Activated CD4-positive, alpha-beta memory T cell treated with anti-CD3 and anti-CD28 coated beads, Interleukin-2, amount 10 ng/mL, durations not matched to agents 7 days and 5 days (primary cell): ENCODE measurements around the gene SRSF2. TPM values are rescaled to one million over a fixed set of nuclear protein-coding genes. Genes with fewer than 3 reads are reported as not detected.
"Not testable (repeated sequence)": the region's sequence is repeated elsewhere in the genome, so short reads cannot be mapped to it uniquely, and the experiment has no call there.

ENCODE experiments used
- CTCF ChIA-PET: fragments of 350-600 bp; sonication (Branson Sonifier 250); formaldehyde crosslinking; loops from one replicate; lab custom pipeline; 2021; ENCODE audit warnings: antibody characterized with exemption, inconsistent platforms; lab: Charles Lee
- POLR2A ChIA-PET: fragments of 350-600 bp; sonication (Branson Sonifier 250); formaldehyde crosslinking; loops from one replicate; lab custom pipeline; 2021; ENCODE audit warnings: antibody characterized with exemption; lab: Charles Lee
- DNase-seq: peaks from one replicate; pipeline ENCODE4 v3.0.0-alpha.2; 2020
- H3K27ac Mint-ChIP-seq: one replicate; pipeline ENCODE4 v1.8.0; 2021; ENCODE audit warnings: mild to moderate bottlenecking, mixed read lengths
- H3K27me3 Mint-ChIP-seq: one replicate; pipeline ENCODE4 v1.8.0; 2021; ENCODE audit warnings: mixed read lengths
- H3K36me3 Mint-ChIP-seq: one replicate; pipeline ENCODE4 v1.8.0; 2021; ENCODE audit warnings: low read depth, mixed read lengths
- H3K4me1 Mint-ChIP-seq: one replicate; pipeline ENCODE4 v1.8.0; 2021; ENCODE audit warnings: mixed read lengths
- H3K4me3 Mint-ChIP-seq: one replicate; pipeline ENCODE4 v1.8.0; 2021; ENCODE audit warnings: mild to moderate bottlenecking, mixed read lengths
- H3K9me3 Mint-ChIP-seq: one replicate; pipeline ENCODE4 v1.8.0; 2021; ENCODE audit warnings: mixed read lengths
- total RNA-seq, 2 experiments: library from RNA; stranded (reverse); gene quantifications; one replicate each; pipeline ENCODE4 v1.2.3, GENCODE V29; 2021

Gene SRSF2
- total RNA-seq, 2 experiments from 2014 or later: 316 to 325 TPM

DNA sequence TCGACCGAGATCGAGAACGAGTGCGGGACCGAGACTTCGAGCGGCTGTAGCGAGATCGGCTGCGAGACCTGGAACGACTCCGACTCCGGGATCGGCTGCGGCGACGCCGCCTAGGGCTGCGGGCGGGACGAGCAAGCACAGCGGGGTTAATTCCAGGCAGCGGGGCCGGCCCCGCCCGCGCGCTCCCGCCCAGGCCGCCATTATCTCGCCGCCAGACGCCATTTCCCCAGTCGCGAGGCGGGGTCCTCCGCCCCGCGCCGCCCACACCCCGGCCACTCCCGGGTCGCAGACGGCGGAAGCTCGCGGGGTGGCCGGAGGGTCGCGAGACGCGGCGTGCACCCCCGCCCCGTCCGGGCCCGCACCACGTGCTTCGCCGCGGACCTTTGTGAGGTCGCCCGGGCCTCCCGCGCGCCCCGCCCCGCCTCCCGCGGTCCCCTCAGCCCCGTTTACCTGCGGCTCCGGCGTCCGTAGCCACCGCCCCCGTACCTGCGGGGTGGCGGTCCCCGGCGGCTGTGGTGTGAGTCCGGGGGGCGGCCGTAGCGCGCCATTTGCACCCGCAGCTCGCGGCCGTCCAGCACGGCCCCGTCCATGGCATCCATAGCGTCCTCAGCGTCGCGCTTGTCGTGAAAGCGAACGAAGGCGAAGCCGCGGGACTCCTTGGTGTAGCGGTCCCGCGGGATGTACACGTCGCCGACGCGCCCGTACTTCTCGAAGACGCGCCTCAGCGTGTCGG lies 616 bp downstream of the SRSF2 start:
- POLR2A ChIA-PET: interaction anchor here (0.9 to 6.5 kb wide), 14 partner anchors 9 to 472 kb away, joined by 3 to 248 read pairs (median 6); partner anchors contain the start of genes JMJD6, METTL23 and SEC14L1
- no peaks in the 10 kb centered on the region for H3K27me3 Mint-ChIP-seq
- H3K36me3 Mint-ChIP-seq: peaks cover 56% of the 10 kb centered on the region
- H3K9me3 Mint-ChIP-seq: no peaks in the 10 kb centered on the region
- H3K4me3 Mint-ChIP-seq: peak overlapping the region; percentile 93
- peak; percentile 78 for DNase-seq
- CTCF ChIA-PET: interaction anchor here (1.8 to 3.9 kb wide), 2 partner anchors 9 kb away, joined by 12 to 29 read pairs; partner anchors contain the start of genes JMJD6 and METTL23
- peaks cover 56% of the 10 kb centered on the region for H3K4me1 Mint-ChIP-seq
- peak overlapping the region; percentile 98 for H3K27ac Mint-ChIP-seq

DNA sequence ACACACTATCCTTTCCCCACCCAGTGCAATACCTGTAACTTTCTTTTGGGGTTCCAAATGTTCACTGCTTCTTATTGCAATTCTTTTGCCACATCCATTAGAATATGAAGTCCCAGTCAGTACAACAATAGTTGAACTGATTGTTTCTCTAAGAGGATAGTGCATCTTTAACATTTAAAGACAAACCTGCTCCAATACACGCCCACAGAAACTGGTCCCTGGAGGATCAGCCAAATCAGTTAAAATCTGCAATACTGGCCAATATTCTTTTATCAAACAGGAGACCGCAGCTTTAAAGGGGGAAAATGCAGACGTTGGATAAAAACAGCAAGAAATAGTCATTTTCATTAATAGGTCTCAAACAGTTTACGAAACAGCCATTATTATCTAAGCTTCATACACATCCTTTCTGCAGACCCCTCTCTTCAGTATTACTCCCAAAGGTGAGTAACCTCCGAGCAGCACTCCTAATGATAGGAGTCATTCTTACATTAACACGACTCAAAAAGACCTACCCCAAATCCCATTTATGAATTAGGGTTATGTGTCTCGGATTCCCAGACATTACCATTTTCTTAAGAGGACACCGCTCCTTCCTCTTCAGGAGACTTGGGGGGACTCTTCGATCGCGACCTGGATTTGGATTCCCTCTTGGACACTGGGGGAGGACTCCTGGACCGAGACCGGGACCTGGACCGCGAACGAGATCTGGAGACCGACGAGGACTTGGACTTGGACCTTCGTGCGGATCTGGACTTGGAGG lies 1.4 kb downstream of the SRSF2 start:
- Mint-ChIP-seq H3K4me1 (peaks cover 57% of the 10 kb centered on the region), H3K27ac (peak overlapping the region; percentile 91), H3K27me3 (no peaks in the 10 kb centered on the region), H3K36me3 (peaks cover 53% of the 10 kb centered on the region), H3K9me3 (no peaks in the 10 kb centered on the region), H3K4me3 (peak overlapping the region; percentile 93)
- ChIA-PET CTCF (interaction anchor here (1.8 kb wide), 1 partner anchor 9 kb away, joined by 12 read pairs; the partner anchor contains the start of genes JMJD6 and METTL23), POLR2A (interaction anchor here (1.0 to 6.5 kb wide), 15 partner anchors 9 to 724 kb away, joined by 3 to 248 read pairs (median 7); partner anchors contain the start of genes JMJD6 and METTL23)
- DNase-seq: no peak

DNA sequence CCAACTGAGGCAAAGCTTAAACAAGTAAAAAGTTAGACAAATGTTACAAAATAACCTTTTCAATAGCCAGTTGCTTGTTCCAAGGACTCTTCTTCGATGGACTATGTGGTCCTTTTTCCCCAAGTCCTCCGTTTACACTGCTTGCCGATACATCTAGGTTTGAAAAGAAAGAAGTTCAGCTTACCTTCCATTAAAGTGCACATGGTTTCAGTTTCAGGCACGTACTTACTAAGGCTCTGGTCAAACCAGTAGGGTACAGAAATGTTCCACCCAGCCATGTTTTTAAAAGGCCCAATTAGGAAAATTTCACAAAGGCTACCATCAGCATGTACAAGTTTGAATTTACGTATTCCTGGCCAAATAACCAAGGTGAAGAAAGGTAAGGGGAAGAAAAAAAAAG lies 2.1 kb downstream of the SRSF2 start:
- peaks cover 55% of the 10 kb centered on the region for H3K4me1 Mint-ChIP-seq

DNA sequence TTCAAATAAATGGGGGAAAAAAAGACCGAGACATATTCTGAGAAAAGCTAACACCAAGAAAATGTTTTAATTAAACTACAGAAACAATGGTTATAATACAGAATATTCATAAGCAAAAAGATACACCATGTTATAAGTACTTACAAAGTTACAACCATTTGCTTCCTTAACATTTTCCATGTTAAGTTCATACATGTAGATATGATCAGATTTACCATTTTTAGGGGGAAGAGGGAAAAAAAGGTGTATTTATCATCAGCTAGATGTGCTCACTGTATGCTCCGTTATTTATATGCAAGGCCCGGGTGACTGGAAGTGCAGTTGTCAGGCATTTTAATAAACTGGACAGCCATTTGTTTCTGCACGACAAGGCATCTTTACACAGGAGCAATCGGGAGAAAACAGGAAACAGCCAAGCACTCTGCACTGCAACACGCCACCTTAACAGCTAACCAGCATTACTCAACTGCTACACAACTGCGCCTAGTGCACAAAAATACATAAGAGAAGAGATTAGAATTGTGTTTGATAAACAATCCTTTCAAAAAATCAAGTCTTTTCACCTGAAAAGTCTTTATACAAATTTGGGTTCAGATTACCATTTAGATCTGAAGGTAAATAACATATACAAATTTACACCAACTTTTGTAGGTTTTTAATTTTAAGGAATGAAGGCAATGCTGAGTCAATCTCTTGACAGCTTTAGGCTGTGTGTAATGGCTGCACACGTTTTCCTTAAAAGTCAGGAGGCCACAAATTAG lies 2.9 kb downstream of the SRSF2 start:
- Mint-ChIP-seq H3K4me3 (peak overlapping the region; percentile 93), H3K27ac (peak overlapping the region; percentile 91), H3K36me3 (peaks cover 62% of the 10 kb centered on the region), H3K27me3 (no peaks in the 10 kb centered on the region), H3K4me1 (peaks cover 57% of the 10 kb centered on the region), H3K9me3 (no peaks in the 10 kb centered on the region)
- POLR2A ChIA-PET: interaction anchor here (0.6 to 6.5 kb wide), 13 partner anchors 7 to 726 kb away, joined by 3 to 248 read pairs (median 7); partner anchors contain the start of genes JMJD6 and METTL23
- CTCF ChIA-PET: interaction anchor here (1.1 to 1.8 kb wide), 3 partner anchors 7 to 21 kb away, joined by 3 to 12 read pairs (median 4); partner anchors contain the start of genes JMJD6 and METTL23
- peak; percentile 42 for DNase-seq

More for the DNA sequence above, 2.1 kb downstream of the SRSF2 start:
- no peaks in the 10 kb centered on the region for H3K27me3 Mint-ChIP-seq
- CTCF ChIA-PET: interaction anchor here (1.8 kb wide), 1 partner anchor 8 kb away, joined by 12 read pairs; the partner anchor contains the start of genes JMJD6 and METTL23
- POLR2A ChIA-PET: interaction anchor here (0.6 to 6.5 kb wide), 15 partner anchors 8 to 725 kb away, joined by 3 to 248 read pairs (median 5); partner anchors contain the start of genes JMJD6 and METTL23
- no peaks in the 10 kb centered on the region for H3K9me3 Mint-ChIP-seq
- peak overlapping the region; percentile 93 for H3K4me3 Mint-ChIP-seq
- DNase-seq: no peak
- H3K36me3 Mint-ChIP-seq: peaks cover 57% of the 10 kb centered on the region
- peak overlapping the region; percentile 91 for H3K27ac Mint-ChIP-seq

DNA sequence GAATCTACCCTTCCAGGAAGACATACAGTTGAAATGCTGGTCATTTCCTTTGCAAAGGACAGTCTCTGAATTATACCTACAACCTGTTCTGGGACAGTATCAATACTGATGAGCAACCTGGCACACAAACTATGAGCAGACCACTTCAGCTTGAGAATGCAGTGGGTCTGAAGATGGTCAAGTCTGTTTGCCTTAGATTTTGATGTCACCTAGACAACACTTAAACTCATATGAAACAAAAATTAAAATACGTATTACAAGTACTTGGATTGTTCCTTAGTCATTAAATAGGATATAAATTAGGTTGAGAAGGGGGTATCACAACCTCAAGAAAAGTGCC lies 3.5 kb downstream of the SRSF2 start:
- peaks cover 56% of the 10 kb centered on the region for H3K4me1 Mint-ChIP-seq
- peak overlapping the region; percentile 91 for H3K27ac Mint-ChIP-seq
- ChIA-PET CTCF (interaction anchor here (1.1 to 1.2 kb wide), 2 partner anchors 19 to 20 kb away, joined by 3 to 4 read pairs; no protein-coding TSS in a partner anchor), POLR2A (interaction anchor here (1.0 to 6.5 kb wide), 8 partner anchors 6 to 462 kb away, joined by 3 to 248 read pairs (median 6); partner anchors contain the start of genes JMJD6 and METTL23)
- H3K9me3 Mint-ChIP-seq: no peaks in the 10 kb centered on the region
- H3K4me3 Mint-ChIP-seq: peak overlapping the region; percentile 93
- H3K27me3 Mint-ChIP-seq: no peaks in the 10 kb centered on the region
- no peak for DNase-seq
- peaks cover 64% of the 10 kb centered on the region for H3K36me3 Mint-ChIP-seq

DNA sequence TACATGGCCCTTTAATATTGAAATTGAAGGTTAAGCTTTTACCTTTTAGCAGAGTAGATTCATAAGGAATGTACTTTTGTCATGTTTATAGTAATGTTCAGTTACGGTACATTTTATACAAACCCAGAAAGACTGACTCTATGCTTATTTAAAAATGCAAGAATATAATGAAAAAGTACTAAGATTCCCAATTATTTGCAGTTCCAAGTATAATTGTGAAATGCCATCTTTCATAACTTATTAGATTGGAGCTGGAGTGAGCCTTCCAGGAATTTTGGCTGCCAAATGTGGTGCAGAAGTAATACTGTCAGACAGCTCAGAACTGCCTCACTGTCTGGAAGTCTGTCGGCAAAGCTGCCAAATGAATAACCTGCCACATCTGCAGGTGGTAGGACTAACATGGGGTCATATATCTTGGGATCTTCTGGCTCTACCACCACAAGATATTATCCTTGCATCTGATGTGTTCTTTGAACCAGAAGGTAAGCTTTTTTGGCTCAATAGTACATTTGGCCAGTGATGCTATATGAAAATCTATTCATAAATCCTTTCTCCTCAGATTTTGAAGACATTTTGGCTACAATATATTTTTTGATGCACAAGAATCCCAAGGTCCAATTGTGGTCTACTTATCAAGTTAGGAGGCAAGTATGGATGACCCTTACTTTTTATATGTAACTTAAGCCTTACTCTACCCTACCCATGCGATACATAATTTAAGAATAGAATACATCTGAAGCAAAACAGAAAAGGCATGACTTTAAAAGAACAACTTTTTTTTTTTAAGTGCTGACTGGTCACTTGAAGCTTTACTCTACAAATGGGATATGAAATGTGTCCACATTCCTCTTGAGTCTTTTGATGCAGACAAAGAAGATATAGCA lies 4.2 kb downstream of the SRSF2 start:
- Mint-ChIP-seq H3K27ac (peak overlapping the region; percentile 91), H3K36me3 (peaks cover 64% of the 10 kb centered on the region), H3K27me3 (no peaks in the 10 kb centered on the region), H3K4me3 (peak overlapping the region; percentile 93), H3K4me1 (peaks cover 56% of the 10 kb centered on the region), H3K9me3 (no peaks in the 10 kb centered on the region)
- ChIA-PET CTCF (interaction anchor here (1.1 kb wide), 1 partner anchor 19 kb away, joined by 4 read pairs; no protein-coding TSS in a partner anchor), POLR2A (interaction anchor here (1.0 to 2.6 kb wide), 9 partner anchors 10 to 175 kb away, joined by 3 to 11 read pairs (median 3); no protein-coding TSS in a partner anchor)
- DNase-seq: no peak

DNA sequence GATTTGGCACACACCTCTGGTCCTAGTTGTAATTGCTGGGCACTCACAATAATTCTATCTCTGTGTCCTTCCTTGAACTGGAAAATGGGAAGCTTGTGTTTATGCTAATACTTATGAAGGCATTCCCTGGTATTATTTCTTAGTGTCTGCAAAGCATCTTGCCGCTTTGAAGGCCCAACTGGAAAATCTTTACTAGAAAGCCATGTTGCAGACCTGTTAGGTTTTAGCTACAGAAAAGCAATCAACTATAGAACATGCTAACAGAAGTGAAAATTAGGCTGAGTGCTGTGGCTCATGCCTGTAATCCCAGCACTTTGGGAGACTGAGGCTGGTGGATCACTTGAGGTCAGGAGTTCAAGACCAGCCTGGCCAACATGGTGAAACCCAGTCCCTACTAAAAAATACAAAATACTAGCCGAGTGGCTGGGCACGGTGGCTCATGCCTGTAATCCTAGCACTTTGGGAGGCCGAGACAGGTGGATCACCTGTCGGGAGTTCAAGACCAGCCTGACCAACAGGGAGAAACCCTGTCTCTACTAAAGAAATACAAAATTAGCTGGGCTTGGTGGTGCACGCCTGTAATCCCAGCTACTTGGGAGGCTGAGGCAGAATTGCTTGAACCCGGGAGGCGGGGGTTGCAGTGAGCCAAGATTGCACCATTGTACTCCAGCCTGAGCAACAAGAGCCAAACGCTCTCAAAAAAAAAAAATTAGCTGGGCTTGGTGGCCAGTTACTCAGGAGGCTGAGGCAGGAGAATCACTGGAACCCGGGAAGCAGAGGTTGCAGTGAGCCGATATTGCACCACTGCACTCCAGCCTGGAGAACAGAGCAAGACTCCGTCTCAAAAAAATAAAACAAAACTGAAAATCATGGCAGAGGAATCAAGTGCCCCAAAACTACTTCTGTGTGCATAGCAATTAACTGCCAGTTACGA lies 5.1 kb downstream of the SRSF2 start:
- H3K27me3 Mint-ChIP-seq, DNase-seq, H3K4me3 Mint-ChIP-seq, H3K9me3 Mint-ChIP-seq: not testable (repeated sequence)
- ChIA-PET POLR2A (interaction anchor here (0.9 to 2.5 kb wide), 12 partner anchors 9 to 174 kb away, joined by 3 to 11 read pairs (median 3); no protein-coding TSS in a partner anchor), CTCF (interaction anchor here (1.5 kb wide), 1 partner anchor 174 kb away, joined by 4 read pairs; no protein-coding TSS in a partner anchor)
- peaks cover 56% of the 10 kb centered on the region for H3K4me1 Mint-ChIP-seq
- H3K36me3 Mint-ChIP-seq: peaks cover 71% of the 10 kb centered on the region
- peak overlapping the region; percentile 45 for H3K27ac Mint-ChIP-seq

DNA sequence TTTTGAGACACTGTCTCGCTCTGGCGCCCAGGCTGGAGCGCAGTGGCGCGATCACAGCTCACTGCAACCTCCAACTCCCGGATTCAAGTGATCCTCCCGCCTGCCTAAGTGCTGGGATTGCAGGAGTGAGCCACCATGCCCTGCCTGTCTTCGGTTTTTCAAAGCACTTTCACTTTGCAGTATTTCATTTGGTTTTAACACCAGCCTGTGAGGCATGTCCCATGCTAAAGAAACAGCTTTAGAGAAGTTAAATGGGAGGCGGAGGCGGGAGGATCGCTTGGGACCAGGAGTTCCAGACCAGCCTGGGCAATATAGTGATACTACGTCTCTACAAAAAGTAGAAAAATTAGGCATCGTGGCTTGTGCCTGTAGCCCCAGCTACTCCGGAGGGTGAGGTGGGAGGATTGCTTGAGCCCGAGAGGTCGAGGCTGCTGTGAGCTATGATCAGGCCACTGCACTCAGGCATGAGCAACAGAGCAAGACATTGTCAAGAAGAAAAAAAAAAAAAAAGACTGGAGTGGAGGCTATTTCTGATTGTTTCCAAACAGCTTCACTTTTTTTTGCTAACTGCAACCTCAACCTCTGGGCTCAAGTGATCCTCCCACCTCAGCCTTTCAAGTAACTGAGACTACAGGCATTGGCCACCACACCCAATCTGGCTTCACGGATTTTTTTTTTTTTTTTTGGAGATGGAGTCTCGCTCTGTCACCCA lies 9.2 kb downstream of the SRSF2 start:
- Mint-ChIP-seq H3K27ac (peak overlapping the region; percentile 94), H3K4me1 (peaks cover 59% of the 10 kb centered on the region), H3K9me3 (no peaks in the 10 kb centered on the region), H3K27me3 (no peaks in the 10 kb centered on the region), H3K36me3 (peaks cover 67% of the 10 kb centered on the region), H3K4me3 (peak overlapping the region; percentile 91)
- POLR2A ChIA-PET: interaction anchor here (0.7 to 6.0 kb wide), 18 partner anchors 9 to 361 kb away, joined by 3 to 248 read pairs (median 4); partner anchors contain the start of genes MFSD11, MGAT5B, SRSF2 and ST6GALNAC1
- DNase-seq: peak; percentile 35
- CTCF ChIA-PET: interaction anchor here (0.6 to 5.2 kb wide), 9 partner anchors 7 to 170 kb away, joined by 3 to 36 read pairs (median 4); partner anchors contain the start of genes MFSD11 and SRSF2

DNA sequence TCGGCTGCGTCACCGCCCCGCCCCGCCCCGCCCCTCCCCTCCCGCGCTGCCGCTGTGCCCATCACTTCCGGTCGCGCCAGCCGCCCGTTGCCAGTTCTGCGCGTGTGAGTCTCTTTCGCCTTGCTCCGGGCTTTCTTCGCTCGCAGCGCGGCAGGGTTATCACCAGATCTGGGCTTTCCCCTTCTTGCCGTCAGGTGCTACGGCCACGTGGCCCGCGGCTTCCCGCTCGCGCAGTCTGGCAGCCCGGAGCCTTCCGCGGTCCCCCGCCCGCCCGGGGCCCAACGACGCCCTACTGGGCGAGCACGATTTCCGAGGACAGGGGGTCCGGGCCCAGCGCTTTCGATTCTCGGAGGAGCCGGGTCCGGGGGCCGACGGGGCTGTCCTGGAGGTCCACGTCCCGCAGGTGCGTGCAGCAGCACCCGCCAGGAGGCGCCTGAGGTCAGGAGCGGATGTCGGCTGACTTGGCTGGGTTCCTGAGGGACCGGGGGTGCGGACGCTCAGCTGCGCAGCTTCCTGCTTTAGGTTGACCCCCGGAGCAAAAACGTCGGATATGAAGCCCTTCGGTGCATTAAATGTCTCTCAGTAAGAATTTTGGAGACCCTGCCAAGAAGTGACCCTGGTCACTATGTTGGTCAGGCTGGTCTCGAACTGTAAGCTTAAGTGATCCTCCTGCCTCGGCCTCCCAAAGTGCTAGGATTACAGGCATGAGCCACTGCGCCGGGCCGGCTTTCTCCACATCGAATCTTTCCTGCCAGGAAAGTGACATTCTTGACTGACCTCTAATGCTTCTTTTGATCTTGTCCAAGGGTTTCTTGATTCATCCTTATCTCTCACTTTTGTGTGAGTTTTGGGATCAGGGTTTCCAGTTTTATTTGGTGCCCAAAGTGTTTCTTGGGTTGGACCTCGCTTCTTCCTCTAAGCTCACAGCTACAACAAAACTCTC lies 10.1 kb downstream of the SRSF2 start, which contains the start of gene METTL23:
TSS of gene METTL23 (plus strand) at position 64 of the 943 bp plus-strand sequence. CDS start 2,872 bp downstream, outside the sequence.
- Mint-ChIP-seq H3K27me3 (no peaks in the 10 kb centered on the region), H3K4me3 (peak within 1 kb of the TSS; percentile 91), H3K9me3 (no peaks in the 10 kb centered on the region), H3K4me1 (peaks cover 58% of the 10 kb centered on the region), H3K36me3 (peaks cover 70% of the 10 kb centered on the region), H3K27ac (peak within 1 kb of the TSS; percentile 94)
- DNase-seq: peak; percentile 83
- CTCF ChIA-PET: interaction anchor here (0.6 to 5.2 kb wide), 7 partner anchors 8 to 170 kb away, joined by 3 to 36 read pairs (median 8); partner anchors contain the start of genes MFSD11 and SRSF2
- POLR2A ChIA-PET: interaction anchor here (0.7 to 6.0 kb wide), 22 partner anchors 10 to 362 kb away, joined by 3 to 248 read pairs (median 4); partner anchors contain the start of genes MFSD11, MGAT5B, SRSF2 and ST6GALNAC1
